ENCODE results near the gene SOX18. TPM values are rescaled to one million over a fixed set of nuclear protein-coding genes. Genes with fewer than 3 reads are reported as not detected.

Gene SOX18
- total RNA-seq, 4 donors from 2014 or later: 6.7 to 116 (median 19.1) TPM

DNA sequence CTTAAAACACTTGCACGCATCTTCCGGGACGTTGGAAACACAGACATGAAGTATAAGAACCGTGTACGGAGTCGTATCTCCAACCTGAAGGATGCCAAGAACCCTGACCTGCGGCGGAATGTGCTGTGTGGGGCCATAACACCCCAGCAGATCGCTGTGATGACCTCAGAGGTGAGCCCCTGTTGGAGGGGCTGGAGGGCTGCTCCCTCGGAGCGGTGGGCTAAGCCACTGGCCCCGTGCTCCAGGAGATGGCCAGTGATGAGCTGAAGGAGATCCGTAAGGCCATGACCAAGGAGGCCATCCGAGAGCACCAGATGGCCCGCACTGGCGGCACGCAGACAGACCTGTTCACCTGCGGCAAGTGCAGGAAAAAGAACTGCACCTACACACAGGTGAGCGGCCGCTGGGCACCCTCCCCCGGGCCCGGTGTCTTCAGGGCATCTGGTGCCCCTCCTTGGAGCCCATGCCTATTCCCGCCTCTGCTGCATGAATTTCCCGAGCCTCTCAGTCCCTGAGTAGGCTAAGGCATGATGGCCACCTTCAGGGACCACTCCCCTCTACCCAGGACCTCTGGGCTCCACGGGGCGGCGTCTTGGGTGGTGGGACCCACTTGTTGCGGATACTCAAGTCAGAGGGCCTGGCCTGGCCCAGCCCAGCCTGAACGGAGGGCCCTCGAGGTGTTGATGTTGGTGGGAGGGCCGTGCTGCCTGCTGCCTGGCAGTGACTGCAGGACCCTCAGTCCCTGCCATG is 21.0 kb upstream of the SOX18 start:
- H3K36me3 ChIP-seq: no peaks in the 10 kb centered on the region
- DNase-seq: no peak
- no peaks in the 10 kb centered on the region for H3K4me1 ChIP-seq
- no peaks in the 10 kb centered on the region for H3K9me3 ChIP-seq
- H3K27me3 ChIP-seq: no peaks in the 10 kb centered on the region
- TF ChIP-seq, protein P1, sequence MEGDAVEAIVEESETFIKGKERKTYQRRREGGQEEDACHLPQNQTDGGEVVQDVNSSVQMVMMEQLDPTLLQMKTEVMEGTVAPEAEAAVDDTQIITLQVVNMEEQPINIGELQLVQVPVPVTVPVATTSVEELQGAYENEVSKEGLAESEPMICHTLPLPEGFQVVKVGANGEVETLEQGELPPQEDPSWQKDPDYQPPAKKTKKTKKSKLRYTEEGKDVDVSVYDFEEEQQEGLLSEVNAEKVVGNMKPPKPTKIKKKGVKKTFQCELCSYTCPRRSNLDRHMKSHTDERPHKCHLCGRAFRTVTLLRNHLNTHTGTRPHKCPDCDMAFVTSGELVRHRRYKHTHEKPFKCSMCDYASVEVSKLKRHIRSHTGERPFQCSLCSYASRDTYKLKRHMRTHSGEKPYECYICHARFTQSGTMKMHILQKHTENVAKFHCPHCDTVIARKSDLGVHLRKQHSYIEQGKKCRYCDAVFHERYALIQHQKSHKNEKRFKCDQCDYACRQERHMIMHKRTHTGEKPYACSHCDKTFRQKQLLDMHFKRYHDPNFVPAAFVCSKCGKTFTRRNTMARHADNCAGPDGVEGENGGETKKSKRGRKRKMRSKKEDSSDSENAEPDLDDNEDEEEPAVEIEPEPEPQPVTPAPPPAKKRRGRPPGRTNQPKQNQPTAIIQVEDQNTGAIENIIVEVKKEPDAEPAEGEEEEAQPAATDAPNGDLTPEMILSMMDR (IDR thresholded peaks at IDR 0.05): no peak
- TF ChIP-seq POLR2A (IDR thresholded peaks at IDR 0.05): no peak
- H3K4me3 ChIP-seq: no peak overlapping the region
- intact Hi-C loops (cut with DNase I; ENCODE audit: low total_unique reads): no loop called here
- H3K27ac ChIP-seq: no peak overlapping the region

GRCh38 chr20:64069614-64070243 is 20.3 kb upstream of the SOX18 start:
- TF ChIP-seq, protein P1 (IDR thresholded peaks at IDR 0.05): peak in 3 of 4 experiments; percentile 22 to 42 (median 41)
- no peak for TF ChIP-seq POLR2A (IDR thresholded peaks at IDR 0.05)
- DNase-seq: no peak
- no peaks in the 10 kb centered on the region for H3K27me3 ChIP-seq
- no peaks in the 10 kb centered on the region for H3K9me3 ChIP-seq
- no peak overlapping the region for H3K4me3 ChIP-seq
- H3K36me3 ChIP-seq: no peaks in the 10 kb centered on the region
- intact Hi-C loops (cut with DNase I; ENCODE audit: low total_unique reads): no loop called here
- no peak overlapping the region for H3K27ac ChIP-seq
- peaks cover 0 to 3% of the 10 kb centered on the region in 2 donors for H3K4me1 ChIP-seq

GRCh38 chr20:64069209-64069613 is 19.8 kb upstream of the SOX18 start:
- Histone ChIP-seq H3K27ac (no peak overlapping the region), H3K4me1 (peaks cover 0 to 8% of the 10 kb centered on the region in 2 donors), H3K4me3 (no peak overlapping the region), H3K9me3 (no peaks in the 10 kb centered on the region), H3K27me3 (no peaks in the 10 kb centered on the region), H3K36me3 (no peaks in the 10 kb centered on the region)
- DNase-seq: no peak
- TF ChIP-seq POLR2A (IDR thresholded peaks at IDR 0.05): no peak
- intact Hi-C loops (cut with DNase I; ENCODE audit: low total_unique reads): no loop called here

DNA sequence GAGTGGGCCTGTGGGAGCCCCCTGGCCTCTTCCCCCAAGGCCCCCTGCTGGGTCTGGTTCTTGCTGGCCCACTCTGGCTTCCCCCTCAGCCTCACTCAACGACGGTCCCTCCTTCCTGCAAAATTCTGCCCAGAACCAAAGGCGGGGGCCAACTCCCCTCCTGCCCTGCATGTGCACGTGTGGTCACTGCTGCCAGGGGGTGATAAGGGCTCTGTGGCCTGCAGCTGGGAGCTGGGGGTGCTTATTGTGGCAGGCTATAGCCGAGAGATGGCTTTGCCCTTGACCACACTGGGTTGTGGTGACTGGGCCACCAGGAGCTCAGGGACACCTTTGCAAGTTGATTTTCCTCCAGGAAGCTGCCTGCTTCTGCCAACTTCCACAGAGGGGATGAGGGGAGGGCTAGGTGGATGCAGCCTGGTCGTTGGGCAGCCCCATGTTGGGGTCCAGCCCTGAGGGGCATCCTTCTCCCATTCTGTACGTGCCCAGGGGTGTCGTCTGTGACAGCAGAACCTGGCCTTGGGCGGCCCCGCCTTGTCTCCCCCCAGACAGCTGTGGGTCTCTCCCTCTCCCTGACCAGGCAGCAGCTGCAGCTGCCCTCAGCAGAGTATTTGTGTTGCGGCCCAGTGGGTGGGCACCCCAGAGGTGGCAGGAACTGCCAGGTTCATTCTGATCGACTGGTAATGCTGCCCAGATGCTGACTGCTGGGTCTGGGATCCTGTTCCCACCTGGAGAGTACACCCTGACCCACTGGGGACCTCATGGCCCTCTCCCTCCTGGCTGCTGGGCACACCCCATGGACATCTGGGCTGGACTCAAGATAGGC is 19.2 kb upstream of the SOX18 start:
- intact Hi-C loops (cut with DNase I; ENCODE audit: low total_unique reads): no loop called here
- Histone ChIP-seq H3K9me3 (no peaks in the 10 kb centered on the region), H3K4me3 (no peak overlapping the region), H3K36me3 (no peaks in the 10 kb centered on the region), H3K27ac (no peak overlapping the region), H3K4me1 (peaks cover 0 to 14% of the 10 kb centered on the region in 2 donors), H3K27me3 (no peaks in the 10 kb centered on the region)
- DNase-seq: no peak
- TF ChIP-seq, protein P1 (IDR thresholded peaks at IDR 0.05): no peak
- TF ChIP-seq POLR2A (IDR thresholded peaks at IDR 0.05): no peak

DNA sequence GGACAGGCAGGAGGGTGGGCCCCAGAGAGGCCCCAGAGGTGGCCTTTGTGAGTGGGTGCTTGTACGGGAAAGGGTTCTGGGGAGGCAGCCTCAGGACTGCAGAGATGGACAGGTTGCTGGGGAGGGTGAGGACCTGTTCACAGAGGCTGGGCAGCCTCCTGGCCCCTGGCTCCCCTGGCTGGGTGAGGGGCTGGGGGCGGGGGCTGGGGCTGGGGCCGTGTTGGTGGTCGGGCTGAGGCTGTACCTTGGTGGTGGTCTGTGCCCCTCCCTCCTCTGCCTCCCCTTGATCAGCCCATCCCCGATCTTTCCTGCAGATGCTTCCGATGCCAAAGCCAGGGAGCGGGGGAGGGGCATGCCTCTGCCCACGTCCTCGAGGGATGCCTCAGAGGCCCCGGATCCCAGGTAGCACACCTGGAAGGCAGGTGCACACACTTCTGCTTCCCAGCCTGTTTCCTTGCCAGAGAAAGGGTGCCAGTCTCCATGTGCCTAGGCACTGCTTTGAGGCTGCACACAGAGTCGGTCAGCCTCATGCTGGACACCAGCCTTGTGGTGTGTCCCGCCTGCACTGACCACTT is 18.4 kb upstream of the SOX18 start:
- TF ChIP-seq, protein P1 (IDR thresholded peaks at IDR 0.05): no peak
- no peak for TF ChIP-seq POLR2A (IDR thresholded peaks at IDR 0.05)
- Histone ChIP-seq H3K4me1 (peaks cover 0 to 14% of the 10 kb centered on the region in 2 donors), H3K27me3 (no peaks in the 10 kb centered on the region), H3K36me3 (no peaks in the 10 kb centered on the region), H3K9me3 (no peaks in the 10 kb centered on the region), H3K4me3 (no peak overlapping the region), H3K27ac (no peak overlapping the region)
- intact Hi-C loops (cut with DNase I; ENCODE audit: low total_unique reads): no loop called here
- DNase-seq: no peak

All from uterus (tissue), 4 donors.